Aorta (tissue), 4 donors: ENCODE data around the gene AKAP6. TPM values are rescaled to one million over a fixed set of nuclear protein-coding genes. Genes with fewer than 3 reads are reported as not detected.

ENCODE experiments used
- polyA plus RNA-seq, 2 donors: library from polyadenylated mRNA; stranded (reverse); fragments of 200-250 nt; gene quantifications; one replicate each; pipeline ENCODE4 v1.2.3, GENCODE V29; 2013
- total RNA-seq, 2 donors: library from RNA; stranded (reverse); fragmentation: NEBNext Ultra II Directional; extraction: Animal tissue kit (Norgen Biotek cat#: 25700); gene quantifications; one replicate each; pipeline ENCODE4 v1.2.1, GENCODE V29; 2021
- donor health status: healthy with polysubstance abuse.
- donor health status: Bipolar disorder and iron deficiency.
- donor health status: DM: no; HTN: no; CAD: no.
- donor health status: DM: yes; HTN: yes; CAD: no.

AKAP6 gene
- total and polyA plus RNA-seq, 4 donors: 7.4 to 211 (median 46.6) TPM

Other genes with a start within 250 kb of the AKAP6 start
- gene RNU6-7, start 127.3 kb upstream of the AKAP6 start, total RNA-seq: not detected
- not detected for gene RNU6-7, start 127.3 kb upstream of the AKAP6 start, polyA plus RNA-seq
- not detected for gene RNU6-8, start 126.0 kb upstream of the AKAP6 start, total RNA-seq
- not detected for gene RNU6-8, start 126.0 kb upstream of the AKAP6 start, polyA plus RNA-seq